K562 (cell line): Measurements from ENCODE around the gene ENO2. TPM values are rescaled to one million over a fixed set of nuclear protein-coding genes. Genes with fewer than 3 reads are reported as not detected.
A peak's percentile ranks its signal among the peaks of the same experiment; 100 is the strongest.

Experiments
- ATAC-seq: fragments of 200-7000 bp; cut with Tn5 transposase; 3 replicates; pipeline ENCODE4 v1.9.1; 2020; ENCODE audit warnings: moderate library complexity
- BruUV-seq: library from RNA; stranded (reverse); fragments of 400-500 nt; replicated peaks from 2 replicates; lab custom pipeline; 2021; lab: Mats Ljungman, UMichigan
- CTCF ChIA-PET: fragments of 300-600 bp; formaldehyde crosslinking; extraction: SDS; loops from one replicate; lab custom pipeline; 2021; ENCODE audit warnings: low intra/inter-chr PET ratio; lab: Yijun Ruan, JAX
- POLR2A ChIA-PET: fragments of 300-600, 350-650 bp; sonication (Branson Sonifier 250); formaldehyde crosslinking; extraction: SDS; loops from one replicate; lab custom pipeline; 2021; ENCODE audit warnings: antibody characterized with exemption, inconsistent platforms; lab: Yijun Ruan, JAX
- DNase-seq, 4 experiments: peaks; one replicate each; pipeline versions ENCODE4 v3.0.0 to v3.0.0-alpha.2; 2011 to 2018; ENCODE audit warnings: low spot score in 3 of 4, mixed read lengths in 3 of 4; ENCODE audit errors: extremely low read depth in 1 of 4
- FAIRE-seq: peaks from 2 replicates; lab custom pipeline; 2011; peaks lifted over from hg19 to GRCh38; lab: Jason Lieb, UNC
- H2AFZ ChIP-seq: 2 replicates; pipeline ENCODE4 v1.6.0; 2011; ENCODE audit warnings: low read depth, low read length, control low read depth, inconsistent platforms
- H3K27ac ChIP-seq: fragments of 200-600 bp; 3 replicates; pipeline ENCODE4 v1.8.0; 2011; ENCODE audit warnings: low read depth, mild to moderate bottlenecking, control low read depth, inconsistent platforms, low read length, moderate library complexity, mixed read lengths; ENCODE audit errors: extremely low read depth
- H3K27me3 ChIP-seq, 2 experiments: fragments of 300-600 bp in 1 of 2; 2 replicates in 1 of 2; 3 replicates in 1 of 2; pipeline versions ENCODE4 v1.6.0 to v1.8.0; 2011; ENCODE audit warnings: inconsistent platforms in 2 of 2, low read length in 2 of 2, mild to moderate bottlenecking in 1 of 2, mixed read lengths in 1 of 2, moderate library complexity in 1 of 2; ENCODE audit not compliant: control insufficient read depth in 2 of 2, insufficient read depth in 2 of 2
- H3K36me3 ChIP-seq: fragments of 300-600 bp; 3 replicates; pipeline ENCODE4 v1.8.0; 2011; ENCODE audit warnings: mild to moderate bottlenecking, low read length, inconsistent platforms; ENCODE audit not compliant: control insufficient read depth, insufficient read depth
- H3K4me1 ChIP-seq, 2 experiments: fragments of 200-600 bp in 1 of 2; replicated peaks in 1 of 2; 2 replicates in 1 of 2; 3 replicates in 1 of 2; pipeline versions ENCODE4 v1.5.1 to v1.8.0; 2011; ENCODE audit warnings: inconsistent platforms in 2 of 2, low read length in 2 of 2, mild to moderate bottlenecking in 1 of 2, mixed read lengths in 1 of 2, moderate library complexity in 1 of 2; ENCODE audit not compliant: control insufficient read depth in 2 of 2, insufficient read depth in 2 of 2
- H3K4me2 ChIP-seq: 2 replicates; pipeline ENCODE4 v1.6.1; 2011; ENCODE audit warnings: low read length, control low read depth, inconsistent platforms, mixed read lengths; ENCODE audit not compliant: insufficient read depth
- H3K4me3 ChIP-seq: fragments of 200-600 bp; sonication (generic), shearing (Covaris generic); 2 replicates; pipeline ENCODE4 v1.5.1; 2016; ENCODE audit warnings: control low read depth, inconsistent platforms
- H3K79me2 ChIP-seq: fragments of 200-600 bp; 3 replicates; pipeline ENCODE4 v1.8.0; 2011; ENCODE audit warnings: low read length, inconsistent platforms; ENCODE audit not compliant: control insufficient read depth, insufficient read depth
- H3K9ac ChIP-seq, 2 experiments: 2 replicates each; pipeline versions ENCODE4 v1.6.0 to v1.6.1; 2011; ENCODE audit warnings: low read depth in 2 of 2, low read length in 2 of 2, control low read depth in 1 of 2, inconsistent platforms in 1 of 2, mild to moderate bottlenecking in 1 of 2, mixed read lengths in 1 of 2; ENCODE audit not compliant: insufficient read depth in 1 of 2
- H3K9me1 ChIP-seq: one replicate; pipeline ENCODE4 v1.6.0; 2011; ENCODE audit warnings: inconsistent platforms, mild to moderate bottlenecking, low read length, moderate library complexity; ENCODE audit not compliant: control insufficient read depth, insufficient read depth
- H3K9me3 ChIP-seq: replicated peaks from 2 replicates; pipeline ENCODE4 v1.5.1; 2011; ENCODE audit warnings: low read depth, low read length, inconsistent platforms; ENCODE audit not compliant: control insufficient read depth, insufficient read depth
- H4K20me1 ChIP-seq: replicated peaks from 2 replicates; pipeline ENCODE4 v1.6.1; 2011; ENCODE audit warnings: low read length, inconsistent platforms, mixed read lengths; ENCODE audit not compliant: control insufficient read depth, insufficient read depth
- ARID1B ChIP-seq: fragments of 450-650 bp; IDR thresholded peaks from 2 replicates; pipeline ENCODE4 v1.6.1; 2016; ENCODE audit warnings: antibody characterized with exemption, mild to moderate bottlenecking, inconsistent platforms
- ATF3 ChIP-seq, 2 experiments: fragments of 450-650 bp in 1 of 2; sonication (generic) in 1 of 2; formaldehyde crosslinking in 1 of 2; IDR thresholded peaks in 1 of 2; conservative IDR thresholded peaks in 1 of 2; 2 replicates each; pipeline versions ENCODE4 v1.6.1 to v1.8.1; 2016 to 2023; ENCODE audit warnings: mild to moderate bottlenecking in 2 of 2, moderate library complexity in 2 of 2, inconsistent platforms in 1 of 2, missing genetic modification reagents in 1 of 2
- GABPA ChIP-seq: fragments of 200-800 bp; sonication (Bioruptor generic); conservative IDR thresholded peaks from 2 replicates; pipeline ENCODE4 v1.6.1; 2016; ENCODE audit warnings: low read depth, missing genetic modification characterization, missing compliant biosample characterization
- GABPB1 ChIP-seq: sonication (generic); formaldehyde crosslinking; IDR thresholded peaks from 2 replicates; pipeline ENCODE4 v1.8.0; 2022; ENCODE audit warnings: mild to moderate bottlenecking, missing genetic modification reagents
- HMGN3 ChIP-seq: IDR thresholded peaks from 2 replicates; pipeline ENCODE4 v1.6.1; 2011; ENCODE audit warnings: borderline replicate concordance, low read depth, mild to moderate bottlenecking, mixed read lengths, low read length; ENCODE audit not compliant: insufficient read length; ENCODE audit errors: extremely low read depth
- MXD1 ChIP-seq: fragments of 250-450 bp; sonication (Bioruptor Pico); IDR thresholded peaks from 2 replicates; pipeline ENCODE4 v1.8.0; 2021; ENCODE audit warnings: borderline replicate concordance, mild to moderate bottlenecking, moderate library complexity; ENCODE audit not compliant: poor library complexity, severe bottlenecking
- NR2C2 ChIP-seq, 2 experiments: fragments of 200-800 bp in 1 of 2; sonication (Bioruptor generic) in 1 of 2; sonication (generic) in 1 of 2; formaldehyde crosslinking in 1 of 2; IDR thresholded peaks; 2 replicates each; pipeline versions ENCODE4 v1.6.1 to v1.8.0; 2016 to 2022; ENCODE audit warnings: mild to moderate bottlenecking in 1 of 2, missing compliant biosample characterization in 1 of 2, missing genetic modification characterization in 1 of 2, missing genetic modification reagents in 1 of 2
- NR3C1 ChIP-seq: sonication (generic); formaldehyde crosslinking; IDR thresholded peaks from 2 replicates; pipeline ENCODE4 v1.8.1; 2022; ENCODE audit warnings: missing genetic modification reagents
- PYGO2 ChIP-seq: fragments of 450-650 bp; IDR thresholded peaks from 2 replicates; pipeline ENCODE4 v1.6.1; 2016; ENCODE audit warnings: mild to moderate bottlenecking, missing genetic modification characterization, moderate library complexity, missing compliant biosample characterization
- SRSF9 ChIP-seq: fragments of 200-400 bp; formaldehyde crosslinking; IDR thresholded peaks from 2 replicates; pipeline ENCODE4 v1.6.1; 2017; ENCODE audit warnings: low read depth, low read length, borderline replicate concordance
- TBP ChIP-seq: optimal IDR thresholded peaks from 2 replicates; pipeline ENCODE3; 2011; ENCODE audit warnings: low read depth, low read length, improper control_type of control experiment
- YY1 ChIP-seq, 3 experiments: IDR thresholded peaks; 2 replicates each; pipeline ENCODE4 v1.6.1; 2011; ENCODE audit warnings: low read length in 2 of 3, mild to moderate bottlenecking in 2 of 3, moderate library complexity in 2 of 3, borderline replicate concordance in 1 of 3, control low read depth in 1 of 3, low read depth in 1 of 3; ENCODE audit not compliant: insufficient read depth in 3 of 3, insufficient replicate concordance in 2 of 3, control insufficient read depth in 1 of 3, insufficient read length in 1 of 3; ENCODE audit errors: extremely low read depth in 1 of 3
- ZNF717 ChIP-seq: fragments of 250-450 bp; sonication (Bioruptor Pico); IDR thresholded peaks from 2 replicates; pipeline ENCODE4 v1.5.0; 2021
- ZNF785 ChIP-seq: fragments of 250-450 bp; sonication (Bioruptor Pico); IDR thresholded peaks from 2 replicates; pipeline ENCODE4 v1.4.0; 2020; ENCODE audit warnings: mild to moderate bottlenecking
- WGBS: fragments of 100-300 bp; shearing (Covaris generic); methylation state at CpG from one replicate; pipeline ENCODE4 v1.1.6; 2016; ENCODE audit warnings: low coverage, mixed read lengths; ENCODE audit not compliant: insufficient coverage; ENCODE audit errors: missing lambda C conversion rate; 5-methylcytosine and 5-hydroxymethylcytosine counted together
- in situ Hi-C: fragments of 300-500 bp; cut with MboI; formaldehyde crosslinking; loops from 4 replicates; pipeline ENCODE4 v1.15.0; 2018; ENCODE audit warnings: inconsistent platforms, mixed read lengths
- intact Hi-C: fragments of 100-400 bp; cut with micrococcal nuclease; formaldehyde crosslinking; loops from 2 replicates; pipeline ENCODE4 v1.14.2; 2022
- polyA plus RNA-seq, 8 experiments: library from polyadenylated mRNA; depleted of rRNA in 4 of 8; stranded (reverse) in 5 of 8; unstranded in 3 of 8; fragments of >200 nt; fragmentation: Nextera tagmentation in 2 of 8; fragmentation: Illumina TruSeq in 1 of 8; extraction: Ambion mirVana in 2 of 8; extraction: Trizol in 1 of 8; gene quantifications; 2 replicates each; pipeline versions ENCODE4 v1.2.1 to v1.2.3, GENCODE V29; 2011 to 2014; ENCODE audit warnings: inconsistent platforms in 1 of 8, missing spikeins in 1 of 8
- total RNA-seq, 7 experiments: library from RNA; depleted of rRNA in 6 of 7; stranded (reverse); fragments of >200 nt in 6 of 7; fragmentation: Illumina TruSeq in 2 of 7; extraction: Trizol in 2 of 7; gene quantifications; 2 replicates each; pipeline versions ENCODE4 v1.2.1 to v1.2.3, GENCODE V29; 2011 to 2021; ENCODE audit warnings: low replicate concordance in 1 of 7
- TF ChIP-seq, protein P1 (sequence below): fragments of 450-650 bp; IDR thresholded peaks from 2 replicates; pipeline ENCODE4 v1.6.1; 2018; ENCODE audit warnings: mild to moderate bottlenecking, low read depth; ENCODE audit not compliant: partially characterized antibody

Gene ENO2
- total and polyA plus RNA-seq, 9 of the 15 experiments (the other 6 are each of a cell fraction or from before 2014, with no cell fraction given), result 10.9 to 43.3 (median 21.0) TPM

DNA sequence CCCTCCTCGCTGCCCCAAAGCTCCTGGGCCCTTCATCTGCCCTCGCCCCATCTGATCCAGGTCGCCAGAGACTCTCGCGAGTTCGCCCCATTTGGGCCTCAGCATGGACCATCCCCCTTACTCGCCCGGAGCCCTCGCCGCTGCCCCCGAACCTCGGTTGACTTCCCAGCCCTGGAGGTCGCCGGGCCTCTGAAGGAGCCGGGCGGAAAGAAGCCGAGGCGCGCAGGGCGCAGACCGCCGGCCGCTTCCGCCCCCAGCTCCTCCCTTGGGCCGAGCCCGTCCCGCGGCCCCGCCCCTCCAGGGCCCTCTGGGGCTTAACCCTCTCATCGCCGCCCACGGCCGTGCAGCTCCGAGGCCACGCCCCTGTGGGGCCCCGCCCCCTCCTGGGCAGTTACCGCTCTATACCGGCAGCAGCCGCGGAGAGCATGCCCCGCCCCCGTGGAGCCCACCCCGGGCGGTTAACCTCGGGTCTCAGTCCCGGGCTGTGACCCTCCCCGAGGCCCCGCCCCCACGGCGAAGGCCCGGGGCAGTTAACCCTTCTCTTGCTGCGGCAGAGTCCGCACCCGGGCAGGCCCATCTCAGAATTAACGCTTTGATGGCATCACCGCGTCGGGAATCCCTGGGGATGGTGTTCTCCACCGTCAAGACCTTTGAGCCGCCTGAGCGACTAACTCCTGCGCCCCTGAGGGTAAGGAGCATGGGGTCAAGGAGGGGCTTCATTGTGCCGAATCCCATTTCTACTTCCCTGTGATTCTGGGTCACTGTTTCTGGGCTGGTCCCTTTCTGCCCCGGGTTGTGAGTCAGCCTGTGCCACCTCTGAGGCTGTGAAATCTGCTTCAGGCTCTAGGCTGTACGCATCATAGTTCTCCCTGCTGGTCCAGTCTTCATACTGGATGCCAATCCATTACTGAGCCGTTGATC is 41.0 kb upstream of the ENO2 start, which contains the start of gene SPSB2:
Gene SPSB2, minus strand, starts transcription at position 210 of the 921 bp plus-strand sequence. CDS start 402 bp downstream, outside the sequence.
- under 1% methylated on average over 30 of the region's 66 CpGs for whole genome bisulfite sequencing
- TF ChIP-seq ZNF785 (CRISPR knock-in tag), result no peak
- 0 out of 2 replicates have a peak, but pooled peaks have one; percentile 23 for TF ChIP-seq ARID1B
- TF ChIP-seq, protein P1, sequence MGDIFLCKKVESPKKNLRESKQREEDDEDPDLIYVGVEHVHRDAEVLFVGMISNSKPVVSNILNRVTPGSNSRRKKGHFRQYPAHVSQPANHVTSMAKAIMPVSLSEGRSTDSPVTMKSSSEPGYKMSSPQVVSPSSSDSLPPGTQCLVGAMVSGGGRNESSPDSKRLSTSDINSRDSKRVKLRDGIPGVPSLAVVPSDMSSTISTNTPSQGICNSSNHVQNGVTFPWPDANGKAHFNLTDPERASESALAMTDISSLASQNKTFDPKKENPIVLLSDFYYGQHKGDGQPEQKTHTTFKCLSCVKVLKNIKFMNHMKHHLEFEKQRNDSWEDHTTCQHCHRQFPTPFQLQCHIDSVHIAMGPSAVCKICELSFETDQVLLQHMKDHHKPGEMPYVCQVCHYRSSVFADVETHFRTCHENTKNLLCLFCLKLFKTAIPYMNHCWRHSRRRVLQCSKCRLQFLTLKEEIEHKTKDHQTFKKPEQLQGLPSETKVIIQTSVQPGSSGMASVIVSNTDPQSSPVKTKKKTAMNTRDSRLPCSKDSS, result no peak
- TF ChIP-seq PYGO2 (tag), result no peak
- TF ChIP-seq TBP, result peak; percentile 45
- TF ChIP-seq SRSF9, result no peak
- no peak for TF ChIP-seq MXD1 (CRISPR knock-in tag)
- peak; percentile 68; the same call in 1 of the 2 replicates for TF ChIP-seq GABPB1
- TF ChIP-seq GABPA, result peak; percentile 86
- no peak for TF ChIP-seq ZNF717
- peak; percentile 31 for TF ChIP-seq ATF3 (IDR thresholded peaks at IDR 0.05)
- TF ChIP-seq ATF3 (CRISPR knock-in tag; conservative IDR thresholded peaks at IDR 0.05), result no peak
- TF ChIP-seq YY1 (IDR thresholded peaks at IDR 0.05; ENCODE audit: borderline replicate concordance in 1 of 3, control insufficient read depth in 1 of 3, extremely low read depth in 1 of 3, insufficient read depth in 3 of 3, insufficient read length in 1 of 3, insufficient replicate concordance in 2 of 3, low read depth in 1 of 3, low read length in 2 of 3), result peak in 2 of 3 experiments; percentile 33 to 41
- no peak for TF ChIP-seq NR2C2 (CRISPR knock-in tag; IDR thresholded peaks at IDR 0.05)
- 0 out of 2 replicates have a peak, but pooled peaks have one; percentile 51 for TF ChIP-seq NR2C2 (tag; IDR thresholded peaks at IDR 0.05)
- TF ChIP-seq NR3C1, result no peak
- TF ChIP-seq HMGN3, result peak; percentile 87

More for the DNA sequence above, 41.0 kb upstream of the ENO2 start, which contains the start of gene SPSB2:
- Histone ChIP-seq H4K20me1 (peaks cover 43% of the 10 kb centered on the region), H3K79me2 (peaks cover 49% of the 10 kb centered on the region), H3K9ac (peak within 1 kb of the TSS; percentile 83 to 95), H3K4me3 (peak within 1 kb of the TSS; percentile 73), H3K27me3 (no peaks in the 10 kb centered on the region), H2AFZ (peak within 1 kb of the TSS; percentile 94), H3K9me1 (no peaks in the 10 kb centered on the region), H3K4me2 (peak within 1 kb of the TSS; percentile 95), H3K9me3 (no peaks in the 10 kb centered on the region), H3K4me1 (peaks cover 29 to 44% of the 10 kb centered on the region in 2 experiments; a peak in 4 of 5 replicates), H3K27ac (peak within 1 kb of the TSS; percentile 78), H3K36me3 (peaks cover 46% of the 10 kb centered on the region)
- ChIA-PET POLR2A (interaction anchor here (0.5 to 11.3 kb wide), 22 partner anchors 8 to 149 kb away, joined by 3 to 174 read pairs (median 4); partner anchors contain the start of genes C12orf57, CDCA3, COPS7A and RNU7-1), CTCF (no interaction called here)
- peak; percentile 62 for FAIRE-seq
- BruUV-seq, result no TSS peak
- in situ Hi-C loops, result no loop called here
- ATAC-seq, result peak; percentile 88
- intact Hi-C loops, result loop anchor here (2.0 kb wide), 1 partner anchor 17 kb away; no protein-coding TSS in a partner anchor
- peak; percentile 89 to 96 (median 92) for DNase-seq
